Central memory CD4-positive, alpha-beta T cell (primary cell): ENCODE data around the gene ZNF839.
"Not testable (repeated sequence)": the region's sequence is repeated elsewhere in the genome, so short reads cannot be mapped to it uniquely, and the experiment has no call there.

Experiments used
- DNase-seq: peaks from one replicate; pipeline ENCODE4 v3.0.0; 2022

ZNF839 gene

DNA sequence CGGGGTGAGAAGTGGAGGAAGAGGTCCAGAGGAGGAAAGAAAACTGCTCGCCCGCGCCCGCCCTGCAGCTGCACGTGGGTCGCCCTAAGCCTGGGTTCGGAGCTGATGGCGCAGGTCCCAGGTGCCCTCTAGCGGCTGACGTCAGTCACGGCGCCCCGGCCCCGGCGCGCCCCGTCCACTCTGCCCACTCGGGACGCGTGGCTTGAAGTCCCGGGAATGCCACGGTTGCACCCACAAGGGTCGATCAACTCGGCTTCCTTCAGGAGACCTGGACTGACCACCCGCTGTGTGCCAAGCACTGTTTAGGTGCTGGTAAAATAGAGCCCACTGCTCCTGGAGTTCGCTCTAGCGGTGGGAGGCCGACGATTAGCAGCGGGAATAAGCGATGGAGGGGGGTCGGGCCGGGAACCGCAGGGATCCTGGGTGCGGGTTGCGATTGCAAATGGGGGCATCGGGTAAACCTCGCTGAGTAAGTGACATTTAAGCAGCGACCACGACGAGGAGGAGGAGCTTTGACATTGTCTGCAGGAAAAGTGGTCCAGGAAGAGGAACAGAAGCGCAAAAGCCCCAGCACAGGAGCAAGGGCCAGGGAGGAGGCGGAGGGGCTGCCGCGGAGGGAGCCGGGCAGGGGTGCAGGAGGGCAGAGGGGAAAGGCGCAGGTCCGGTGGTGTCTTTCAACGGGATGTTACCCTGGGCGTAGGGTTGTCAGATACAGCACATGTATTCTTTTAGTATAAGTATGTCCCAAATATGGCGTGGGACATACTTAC, 5.1 kb upstream of the ZNF839 start:
- DNase-seq: peak; percentile 74

DNA sequence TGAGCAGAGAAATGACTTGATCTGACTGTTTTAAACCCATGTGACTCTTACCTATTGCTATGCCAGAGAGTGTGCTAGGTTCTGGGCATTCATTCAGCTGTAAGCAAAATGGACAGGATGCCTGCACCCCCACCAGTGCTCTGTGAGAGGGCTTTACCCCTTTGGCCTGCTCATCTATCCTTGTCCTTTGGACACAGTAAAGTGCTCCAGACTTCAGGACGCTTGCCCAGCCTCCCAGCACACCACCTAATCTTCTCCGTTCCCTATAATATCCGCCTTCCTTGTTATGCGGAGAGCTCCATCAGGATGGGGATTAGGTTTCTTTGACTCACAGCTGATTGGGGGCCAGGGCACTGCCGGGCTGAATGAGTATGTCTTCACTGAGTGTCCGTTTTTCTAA, 4.4 kb upstream of the ZNF839 start:
- no peak for DNase-seq

DNA sequence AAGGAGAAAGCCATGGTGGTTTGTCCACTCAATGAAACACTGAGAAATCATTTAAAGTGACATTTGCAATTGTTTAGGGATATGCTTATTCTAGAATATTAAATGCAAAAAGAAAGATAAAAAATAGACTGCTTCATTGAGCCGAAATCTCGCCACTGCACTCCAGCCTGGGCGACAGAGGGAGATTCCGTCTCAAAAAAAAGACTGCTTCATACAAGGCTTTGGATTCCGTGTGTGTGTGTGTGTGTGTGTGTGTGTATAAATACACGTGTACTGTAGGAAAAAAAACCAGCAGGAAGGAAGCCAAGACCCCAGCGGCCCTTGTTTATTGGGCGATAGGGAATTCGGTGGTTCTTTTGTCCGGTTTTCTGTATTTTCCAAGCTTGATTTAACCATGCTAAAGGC, 3.2 kb upstream of the ZNF839 start:
- no peak for DNase-seq

DNA sequence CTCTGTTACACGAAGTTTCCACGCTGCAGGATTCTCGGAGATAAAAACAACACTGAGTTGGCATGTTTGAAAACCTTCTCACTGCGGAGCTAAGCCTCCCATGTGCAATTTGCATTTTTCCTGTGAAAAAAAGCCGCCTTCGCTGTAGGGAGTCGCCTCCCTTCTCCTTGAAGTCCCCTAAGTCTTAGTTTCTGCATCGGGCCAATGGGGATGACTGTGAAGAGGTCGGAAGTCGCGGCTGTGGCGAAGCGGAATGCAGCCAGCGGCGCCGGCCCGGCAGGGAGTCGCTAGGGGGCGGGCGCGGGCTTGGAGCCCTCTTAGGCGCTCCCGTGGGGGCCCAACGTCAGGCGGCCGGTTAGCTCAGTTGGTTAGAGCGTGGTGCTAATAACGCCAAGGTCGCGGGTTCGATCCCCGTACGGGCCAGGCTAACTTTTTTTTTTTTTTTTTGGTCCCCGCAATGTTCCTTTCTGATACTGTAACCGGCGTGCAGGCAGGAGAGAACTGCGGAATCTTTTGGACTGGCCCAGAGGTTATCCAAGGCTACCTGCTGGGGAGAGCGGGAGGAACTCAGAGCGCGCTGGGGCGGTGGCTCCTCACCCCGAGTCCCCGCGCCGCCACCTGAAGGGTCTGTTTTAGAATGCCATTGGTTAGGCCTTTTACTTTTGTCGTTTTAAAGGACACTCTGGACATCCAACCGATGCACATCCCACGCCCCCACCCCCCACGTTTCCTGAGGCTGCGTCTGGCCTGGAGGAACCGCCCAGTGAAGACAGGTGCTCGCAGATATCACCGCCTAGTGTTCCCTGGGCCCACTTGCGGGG, 2.6 kb upstream of the ZNF839 start:
- peak; percentile 94 for DNase-seq

DNA sequence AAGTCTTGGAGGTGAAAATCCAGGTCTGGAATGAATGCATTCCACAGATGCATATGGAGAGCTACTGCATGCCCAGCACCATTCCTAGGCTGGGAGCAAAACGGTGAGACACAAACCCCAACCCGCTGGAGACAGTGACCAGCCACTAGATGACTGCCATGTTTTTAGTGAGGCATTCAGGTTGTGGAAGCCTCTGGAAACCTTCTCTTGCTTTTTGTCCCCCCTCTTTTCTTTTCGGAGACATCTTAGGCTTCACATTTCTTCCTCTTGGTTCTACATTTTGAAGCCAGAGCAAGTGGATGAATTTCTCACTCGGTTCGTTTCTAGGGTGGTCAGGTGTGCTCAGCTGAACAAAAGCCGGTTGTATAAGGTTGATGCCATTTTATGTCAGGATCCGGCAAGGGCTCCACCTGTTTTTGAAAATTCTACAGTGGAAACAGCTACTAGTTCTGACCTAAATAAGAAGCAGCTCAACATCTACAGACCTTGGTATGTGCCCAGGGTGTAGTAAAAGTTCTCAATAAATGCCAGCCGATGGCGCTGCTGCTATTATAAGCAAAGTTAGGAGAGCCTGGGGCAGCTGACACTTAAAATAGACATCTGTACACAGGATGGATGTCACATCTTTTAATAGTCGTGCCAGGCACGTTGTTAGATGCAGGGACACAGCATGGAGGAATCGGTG, 1.8 kb upstream of the ZNF839 start:
- DNase-seq: peak; percentile 13

DNA sequence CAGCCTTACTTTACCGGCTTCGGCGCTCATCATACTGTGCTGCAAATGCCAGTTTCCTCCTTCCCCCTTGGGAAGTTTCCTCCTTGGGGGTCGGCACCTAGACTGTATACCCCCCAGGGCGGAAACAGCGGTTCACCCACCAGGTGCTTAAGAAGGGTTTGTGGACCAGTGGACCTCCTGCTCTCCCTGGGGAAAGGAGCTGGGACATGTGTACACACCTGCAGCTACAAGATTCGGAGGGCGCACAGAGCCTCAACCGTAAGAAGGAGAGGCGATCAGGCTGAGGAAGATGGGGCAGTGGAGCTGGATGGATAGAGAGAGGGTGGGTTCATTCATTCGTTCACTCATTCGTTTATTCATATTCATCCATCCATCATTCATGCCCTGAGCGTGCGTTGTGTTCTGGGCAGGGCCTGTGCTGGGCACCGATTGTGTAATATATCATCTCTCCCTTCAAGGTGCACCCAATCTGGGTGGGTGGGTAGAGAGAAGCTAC, 717 bp upstream of the ZNF839 start:
- no peak for DNase-seq

DNA sequence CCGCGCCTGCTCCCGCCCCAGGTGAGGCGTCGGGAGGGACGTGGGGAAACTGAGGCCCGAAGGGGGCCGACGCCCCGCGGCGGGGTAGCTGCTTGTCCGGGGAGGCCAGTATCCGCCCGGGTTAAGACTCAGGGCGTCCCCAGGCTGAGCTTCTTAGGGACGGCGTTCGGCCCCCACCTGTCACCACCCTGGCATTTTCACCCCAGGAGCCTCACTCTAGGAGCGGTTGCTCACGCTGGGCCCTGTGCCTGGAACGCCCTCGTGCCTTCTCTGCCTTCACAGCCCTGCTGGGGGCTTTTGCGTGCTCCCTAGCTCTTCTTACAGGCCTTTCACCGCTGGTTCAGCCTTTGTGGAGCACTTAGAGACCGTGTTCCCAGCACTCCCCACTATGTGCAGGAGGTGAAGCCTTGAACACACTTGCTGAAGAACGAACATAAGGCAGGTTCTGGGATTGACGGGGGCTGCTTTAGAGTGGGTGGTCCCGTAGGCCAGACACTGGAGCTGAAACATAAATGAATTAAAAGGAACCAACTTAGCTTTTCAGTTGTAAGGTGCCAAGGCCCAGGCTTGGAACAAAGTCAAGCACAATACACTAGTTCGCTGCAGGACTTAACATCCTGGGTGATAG, 601 bp downstream of the ZNF839 start:
- peak; percentile 44 for DNase-seq

DNA sequence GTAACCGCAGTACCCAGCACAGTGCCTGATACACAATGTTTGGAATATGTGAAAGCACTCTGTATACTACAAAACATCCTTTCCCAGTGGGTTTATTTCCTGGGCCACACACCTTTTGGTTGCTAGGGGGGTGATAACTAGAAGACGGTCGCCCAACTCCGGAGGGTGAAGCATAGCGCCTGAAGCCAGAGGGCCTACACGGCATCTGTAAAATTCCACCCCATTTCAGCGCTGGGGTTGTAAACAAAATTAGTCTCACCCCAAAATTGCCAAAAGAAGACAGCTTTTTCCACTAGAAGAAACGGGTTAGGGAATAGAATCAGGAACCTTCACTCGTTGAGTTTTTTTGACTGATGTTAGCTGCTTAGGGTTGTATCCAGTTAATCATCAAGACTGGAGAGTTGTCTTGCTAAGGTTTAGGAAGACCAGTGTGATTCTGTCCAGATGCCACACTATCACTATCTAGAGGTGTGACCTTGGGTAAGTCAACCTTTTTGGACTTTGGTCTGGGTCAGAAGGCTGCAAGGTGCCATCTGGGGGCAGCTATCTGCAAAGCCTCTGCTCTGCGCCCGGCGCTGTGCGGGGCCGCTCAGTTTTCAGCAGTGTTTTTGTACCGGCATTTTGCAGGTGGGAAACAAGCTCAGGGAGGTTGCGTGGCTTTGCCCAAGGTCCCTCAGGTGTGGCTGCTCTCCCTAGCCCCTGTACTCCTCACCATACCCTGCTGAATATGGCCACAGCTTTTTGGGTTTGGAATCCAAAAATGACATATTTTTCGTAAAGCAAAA, 1.3 kb downstream of the ZNF839 start:
- no peak for DNase-seq

DNA sequence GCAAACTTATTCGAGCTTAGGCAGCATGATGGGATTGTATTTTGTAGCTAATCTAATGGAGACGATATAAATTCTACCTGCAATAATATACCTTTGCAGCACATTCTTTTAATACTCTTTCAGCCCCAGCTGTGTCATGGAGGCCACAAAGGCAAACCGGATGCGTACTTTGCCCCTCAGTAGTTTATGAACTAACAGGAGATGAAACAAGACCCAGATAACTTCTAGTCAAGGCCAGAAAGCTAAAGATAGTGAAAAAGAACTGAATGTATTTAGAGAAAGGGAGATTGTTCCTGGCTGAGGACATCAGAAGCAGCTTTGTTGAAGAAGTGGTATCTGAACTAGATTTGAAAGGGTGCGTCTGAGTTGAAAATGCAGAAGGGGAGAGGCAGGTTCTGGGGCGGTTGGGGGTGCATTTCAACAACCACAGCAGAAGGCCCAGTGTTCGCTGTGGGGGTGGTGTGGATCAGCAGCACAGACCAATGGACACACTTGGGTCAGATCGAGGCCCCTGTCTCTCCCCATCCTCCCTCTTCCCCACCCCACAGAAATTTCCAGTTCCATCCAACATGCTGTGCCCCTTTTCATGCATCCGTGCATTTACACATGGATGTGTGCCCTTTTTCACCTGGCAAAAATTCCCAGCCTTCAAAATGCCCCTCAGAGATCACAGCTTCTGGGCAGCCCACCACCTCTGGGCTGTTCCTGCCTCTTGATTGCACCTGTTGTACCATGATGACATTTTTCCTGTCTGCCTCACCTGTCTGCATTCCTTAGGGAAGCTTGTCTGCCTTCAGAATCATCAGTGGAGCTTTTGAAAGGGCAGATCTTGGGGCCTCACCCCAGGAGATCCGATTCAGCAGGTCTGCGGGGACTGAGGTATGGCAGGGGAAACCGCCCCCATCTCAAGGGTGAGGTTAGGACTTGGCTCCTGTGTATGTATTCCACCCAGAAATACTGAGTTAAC, 2.2 kb downstream of the ZNF839 start:
- DNase-seq: no peak

DNA sequence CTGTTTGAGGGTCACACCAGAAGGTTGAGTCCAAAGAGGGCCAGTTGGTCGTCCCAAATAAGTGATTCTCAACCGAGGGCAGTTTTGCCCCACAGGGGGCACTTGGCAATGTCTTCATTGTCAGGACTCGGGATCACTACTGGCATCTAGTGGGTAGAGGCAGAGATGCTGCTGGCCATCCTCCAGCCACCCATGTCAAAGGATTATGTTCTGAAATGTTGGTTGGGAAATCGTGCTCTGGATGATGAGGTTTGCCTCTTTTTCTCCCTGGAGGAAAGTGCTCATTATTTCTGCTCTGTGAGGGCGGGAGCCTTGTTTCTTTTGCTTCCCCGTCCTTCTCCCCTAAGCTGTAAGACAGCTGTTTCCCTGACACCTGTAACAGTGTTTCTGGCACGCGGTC, 3.6 kb downstream of the ZNF839 start:
- no peak for DNase-seq

DNA sequence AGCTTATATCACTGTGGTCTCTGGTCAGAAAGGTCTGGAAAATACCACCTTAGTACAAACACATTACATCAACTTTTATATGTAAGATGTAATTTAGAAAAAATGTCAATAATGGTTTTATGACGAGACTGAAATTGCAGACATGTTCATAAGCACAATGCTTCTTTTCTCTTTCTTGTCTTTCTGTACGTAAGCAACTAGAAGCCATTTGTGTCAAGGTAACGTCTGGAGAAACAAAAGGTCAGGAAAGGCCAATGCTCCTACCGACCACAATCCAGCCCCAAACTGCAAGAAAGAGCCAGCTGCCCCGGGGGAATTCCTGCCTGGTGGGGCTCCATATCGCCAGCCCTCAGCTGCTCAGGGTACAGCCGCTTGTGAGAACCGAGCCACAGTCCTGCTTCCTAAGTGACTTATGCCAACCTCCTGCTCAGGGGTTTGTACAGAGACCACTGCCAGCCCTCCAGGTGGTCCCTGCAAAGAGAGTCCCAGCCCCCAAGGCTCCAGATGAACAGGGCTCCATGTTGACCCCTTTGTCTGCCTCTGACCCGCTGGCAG, 6.3 kb downstream of the ZNF839 start:
- no peak for DNase-seq

DNA sequence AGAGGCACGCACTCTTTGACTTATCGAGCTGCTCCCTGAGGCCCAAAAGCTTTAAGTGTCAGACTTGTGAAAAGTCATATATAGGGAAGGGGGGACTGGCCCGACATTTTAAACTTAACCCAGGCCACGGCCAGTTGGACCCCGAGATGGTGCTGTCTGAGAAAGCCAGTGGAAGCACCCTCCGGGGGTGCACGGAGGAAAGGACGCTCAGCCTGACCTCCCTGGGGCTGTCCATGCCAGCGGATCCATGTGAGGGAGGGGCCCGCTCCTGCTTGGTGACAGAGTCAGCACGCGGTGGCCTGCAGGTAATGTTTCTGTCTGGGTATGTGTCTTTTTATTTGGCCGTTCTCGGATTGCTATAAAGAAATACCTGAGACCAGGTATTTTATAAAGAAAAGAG, 7.0 kb downstream of the ZNF839 start:
- no peak for DNase-seq

DNA sequence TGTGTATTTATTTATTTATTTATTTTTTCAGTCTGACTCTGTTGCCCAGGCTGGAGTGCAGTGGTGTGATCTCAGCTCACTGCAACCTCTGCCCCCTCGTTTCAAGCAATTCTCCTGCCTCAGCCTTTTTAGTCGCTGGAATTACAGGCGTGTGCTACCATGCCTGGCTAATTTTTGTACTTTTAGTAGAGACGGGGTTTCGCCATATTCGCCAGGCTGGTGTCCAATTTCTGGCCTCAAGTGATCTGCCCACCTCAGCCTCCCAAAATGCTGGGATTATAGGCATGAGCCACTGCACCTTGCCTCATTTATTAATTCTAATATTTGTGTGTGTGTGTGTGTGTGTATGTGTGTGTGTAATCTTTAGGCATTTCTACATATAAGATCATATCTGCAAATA, 9.8 kb downstream of the ZNF839 start:
- DNase-seq: not testable (repeated sequence)

DNA sequence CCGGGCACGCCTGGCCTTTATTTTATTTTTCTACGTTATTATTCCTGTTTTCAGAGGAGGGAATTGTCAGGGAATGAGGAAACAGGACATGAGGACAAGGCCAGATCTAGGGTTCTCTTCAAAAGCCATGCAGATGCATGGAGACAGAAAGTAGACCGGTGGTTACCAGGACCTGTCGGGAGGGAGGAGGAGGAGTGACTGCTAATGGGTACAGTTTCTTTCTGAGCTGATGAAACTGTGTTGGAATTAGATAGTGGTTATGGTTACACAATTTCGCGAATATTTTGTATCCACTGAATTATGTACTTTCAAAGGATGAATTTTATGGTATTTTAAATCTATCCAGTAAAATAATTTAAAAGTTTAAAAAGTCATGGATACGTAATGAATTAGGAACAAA, 11.3 kb downstream of the ZNF839 start:
- DNase-seq: no peak

DNA sequence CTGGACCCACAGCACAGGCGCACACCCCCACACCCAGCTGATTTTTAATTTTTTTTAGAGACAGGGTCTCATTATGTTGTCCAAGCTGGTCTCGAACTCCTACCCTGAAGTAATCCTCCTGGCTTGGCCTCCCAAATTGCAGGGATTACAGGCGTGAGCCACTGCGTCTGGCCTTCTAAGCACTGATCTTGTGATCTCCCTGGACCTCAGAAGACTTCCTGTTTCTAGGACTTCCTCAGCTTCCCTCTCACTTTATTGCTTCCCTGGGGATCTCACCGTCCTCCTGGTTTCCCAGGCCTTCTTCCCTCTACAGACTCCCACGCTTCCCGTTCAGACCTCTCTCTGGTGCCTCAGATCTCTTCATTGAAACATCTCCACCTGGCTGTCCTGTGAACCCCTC, 13.8 kb downstream of the ZNF839 start:
- no peak for DNase-seq

DNA sequence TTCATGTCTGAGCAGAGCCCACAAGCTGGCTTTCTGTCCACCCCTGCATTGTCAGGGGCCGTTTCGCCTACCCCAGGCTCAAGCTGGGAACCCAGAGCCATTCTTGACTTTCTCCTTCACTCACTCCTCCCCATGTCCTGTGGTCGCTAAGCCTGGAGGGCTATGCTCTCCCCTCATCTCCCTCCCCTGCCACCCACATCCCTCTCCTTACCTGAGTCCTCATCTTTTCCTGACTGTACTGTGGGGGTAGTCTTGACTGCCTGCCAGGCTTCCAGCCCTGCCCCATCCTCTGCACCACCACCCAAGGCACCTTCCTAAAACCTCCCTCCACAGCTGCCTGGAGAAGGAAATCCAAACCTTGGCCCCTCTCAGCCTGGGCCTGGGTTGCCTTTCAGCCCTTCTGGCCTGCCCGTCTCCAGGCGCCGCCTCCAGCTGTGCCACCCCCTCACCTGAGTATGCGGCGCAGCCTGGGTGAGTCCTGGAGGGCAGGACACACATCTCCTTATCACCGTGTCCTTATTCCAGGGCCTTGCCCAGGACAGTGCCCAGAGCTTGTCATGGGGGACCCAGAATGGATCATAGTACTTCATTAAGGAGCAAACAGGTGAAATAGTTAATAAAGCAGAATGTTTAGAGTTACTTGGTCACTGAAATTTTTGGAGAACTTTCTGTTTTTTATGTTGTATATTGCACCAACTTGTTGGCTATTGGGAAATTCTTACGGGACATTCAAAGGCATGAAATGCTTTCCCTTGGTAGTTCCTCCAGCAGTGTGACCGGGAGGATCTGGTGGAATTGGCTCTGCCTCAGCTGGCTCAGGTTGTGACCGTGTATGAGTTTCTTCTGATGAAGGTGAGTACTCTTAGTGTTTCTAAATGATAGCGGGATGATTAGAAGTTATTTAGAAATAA, 14.5 kb downstream of the ZNF839 start:
- DNase-seq: no peak

DNA sequence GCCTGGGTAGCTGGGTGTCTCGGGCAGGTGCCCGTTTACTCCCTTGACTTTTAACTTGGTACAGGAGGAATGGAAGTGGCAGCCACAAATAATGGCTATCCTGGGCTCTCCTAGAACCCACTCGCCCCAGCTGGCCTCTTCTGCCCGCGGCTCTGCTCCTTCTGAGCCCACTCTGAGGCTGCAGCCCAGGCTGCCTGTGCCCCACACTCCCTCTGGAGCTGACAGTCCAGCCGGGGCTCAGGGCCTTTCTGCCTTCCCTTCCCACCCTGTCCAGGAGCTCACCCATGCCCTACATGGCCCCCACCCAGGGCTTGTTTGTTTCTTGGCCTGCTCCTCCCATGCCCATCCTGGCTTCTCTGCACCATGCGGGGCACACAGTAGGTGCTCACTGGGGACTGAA, 15.6 kb downstream of the ZNF839 start:
- no peak for DNase-seq

DNA sequence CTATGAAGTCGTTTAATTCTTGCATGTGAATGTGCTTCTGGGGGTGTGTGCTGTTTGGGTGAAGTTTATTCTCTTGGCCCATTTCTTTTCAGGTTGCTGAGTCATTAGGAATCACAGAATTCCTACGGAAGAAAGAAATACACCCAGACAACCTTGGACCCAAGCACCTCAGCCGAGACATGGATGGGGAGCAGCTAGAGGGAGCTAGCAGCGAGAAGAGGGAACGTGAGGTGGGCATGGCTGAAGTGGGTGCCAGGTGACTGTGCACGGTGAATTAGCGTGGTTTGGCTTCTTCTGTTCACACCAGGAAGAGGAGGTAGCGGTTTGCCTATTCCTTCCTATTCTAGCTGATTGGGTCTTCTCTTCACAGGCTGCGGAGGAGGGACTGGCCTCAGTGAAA, 19.2 kb downstream of the ZNF839 start:
- DNase-seq: no peak

DNA sequence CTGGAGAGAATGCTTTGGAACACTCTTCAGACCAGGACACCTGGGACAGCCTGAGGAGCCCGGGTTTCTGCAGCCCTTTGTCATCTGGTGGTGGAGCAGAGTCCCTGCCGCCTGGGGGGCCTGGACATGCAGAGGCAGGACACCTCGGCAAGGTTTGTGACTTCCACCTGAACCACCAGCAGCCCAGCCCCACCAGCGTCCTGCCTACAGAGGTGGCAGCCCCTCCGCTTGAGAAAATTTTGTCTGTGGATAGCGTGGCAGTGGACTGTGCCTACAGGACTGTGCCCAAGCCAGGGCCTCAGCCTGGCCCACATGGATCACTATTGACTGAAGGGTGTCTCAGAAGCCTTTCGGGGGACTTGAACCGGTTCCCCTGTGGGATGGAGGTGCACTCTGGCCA, 22.0 kb downstream of the ZNF839 start:
- DNase-seq: no peak

DNA sequence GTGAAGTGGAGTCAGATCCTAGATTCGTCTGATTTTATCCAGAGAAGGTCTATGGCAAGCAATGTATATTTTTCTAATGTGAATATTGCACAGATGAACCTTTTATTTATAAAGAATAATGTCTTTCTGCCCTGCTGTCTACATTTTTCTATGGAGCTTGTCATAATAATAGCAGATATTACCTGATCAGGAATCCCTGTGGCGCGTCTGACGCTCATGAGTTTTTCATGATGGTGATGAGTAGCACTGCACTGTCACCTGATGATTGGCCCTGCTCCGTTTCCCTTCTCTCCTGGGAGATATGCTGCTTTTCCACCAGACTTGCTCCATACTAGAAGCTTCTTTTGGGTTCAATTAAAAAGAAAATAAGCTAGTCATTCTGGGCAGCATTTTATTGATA, 22.7 kb downstream of the ZNF839 start:
- DNase-seq: no peak
